HG03039 (cell line): Measurements from ENCODE around the gene CYP17A1.
"Not testable (repeated sequence)": the region's sequence is repeated elsewhere in the genome, so short reads cannot be mapped to it uniquely, and the experiment has no call there.

Experiments used
- ATAC-seq: cut with Tn5 transposase; IDR thresholded peaks from one replicate; pipeline ENCODE4 v1.9.1; 2021; ENCODE audit warnings: mild to moderate bottlenecking, moderate library complexity; ENCODE audit not compliant: unreplicated experiment

CYP17A1 gene, protein sequence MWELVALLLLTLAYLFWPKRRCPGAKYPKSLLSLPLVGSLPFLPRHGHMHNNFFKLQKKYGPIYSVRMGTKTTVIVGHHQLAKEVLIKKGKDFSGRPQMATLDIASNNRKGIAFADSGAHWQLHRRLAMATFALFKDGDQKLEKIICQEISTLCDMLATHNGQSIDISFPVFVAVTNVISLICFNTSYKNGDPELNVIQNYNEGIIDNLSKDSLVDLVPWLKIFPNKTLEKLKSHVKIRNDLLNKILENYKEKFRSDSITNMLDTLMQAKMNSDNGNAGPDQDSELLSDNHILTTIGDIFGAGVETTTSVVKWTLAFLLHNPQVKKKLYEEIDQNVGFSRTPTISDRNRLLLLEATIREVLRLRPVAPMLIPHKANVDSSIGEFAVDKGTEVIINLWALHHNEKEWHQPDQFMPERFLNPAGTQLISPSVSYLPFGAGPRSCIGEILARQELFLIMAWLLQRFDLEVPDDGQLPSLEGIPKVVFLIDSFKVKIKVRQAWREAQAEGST

DNA sequence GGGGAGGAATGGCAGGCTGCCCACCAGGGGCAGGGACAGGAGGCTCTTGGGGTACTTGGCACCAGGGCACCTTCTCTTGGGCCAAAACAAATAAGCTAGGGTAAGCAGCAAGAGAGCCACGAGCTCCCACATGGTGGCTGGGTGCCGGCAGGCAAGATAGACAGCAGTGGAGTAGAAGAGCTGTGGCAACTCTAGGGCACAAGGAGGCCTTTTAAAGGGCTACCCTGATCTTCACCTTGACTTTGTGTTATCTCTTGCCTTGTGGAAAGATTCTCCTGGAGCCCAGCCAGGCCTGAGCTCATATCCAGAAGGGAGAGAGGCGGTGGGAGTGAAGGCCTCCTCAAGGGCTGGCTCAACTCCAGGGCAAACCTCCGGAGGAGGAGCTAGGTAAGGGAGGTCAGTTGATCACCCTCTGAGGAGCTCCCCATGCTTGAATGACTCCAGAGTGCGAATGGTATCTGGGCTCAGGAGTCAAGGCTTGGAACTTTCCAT is at the start of gene CYP17A1:
Gene CYP17A1, minus strand, starts transcription at position 184 of the 492 bp plus-strand sequence. Its CDS starts 52 bp downstream, at position 132.
- ATAC-seq, result no peak

DNA sequence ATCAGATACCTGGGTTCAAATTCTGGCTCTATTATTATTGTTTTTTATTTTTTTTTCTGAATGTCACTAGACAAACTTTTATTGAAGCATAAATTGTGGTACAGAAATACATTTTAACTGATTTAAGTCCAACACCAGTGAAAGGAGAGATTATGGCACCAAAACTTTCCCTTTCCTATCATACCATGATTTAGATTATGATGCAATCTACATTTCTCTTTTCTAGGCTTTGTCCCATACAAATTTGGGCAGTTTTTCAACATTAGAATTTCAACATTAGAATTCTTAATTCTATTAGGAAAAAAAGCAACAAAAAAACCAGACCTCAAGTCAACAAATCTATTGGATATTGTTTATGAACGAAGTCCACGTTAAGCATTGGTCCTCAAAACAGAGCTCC is 43.0 kb upstream of the CYP17A1 start:
- no peak for ATAC-seq

DNA sequence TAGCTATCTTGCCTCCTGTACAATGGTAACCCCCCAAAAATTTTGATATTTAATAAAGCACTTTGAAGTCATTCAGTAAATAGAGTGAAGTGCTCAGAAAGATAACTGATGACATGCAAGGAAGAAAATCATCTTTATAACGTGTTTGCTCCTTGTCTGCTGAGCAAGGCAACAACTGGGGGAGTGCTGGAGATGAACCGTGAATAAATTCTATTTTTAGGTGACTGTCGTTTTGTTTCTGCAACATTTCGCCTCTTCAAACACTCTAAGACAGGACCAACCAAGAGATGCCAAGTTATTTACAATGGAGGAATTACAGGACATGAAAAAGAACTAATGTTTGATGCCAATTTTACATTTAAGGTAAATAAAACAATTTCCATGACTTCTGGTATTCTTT is 41.4 kb upstream of the CYP17A1 start:
- no peak for ATAC-seq

DNA sequence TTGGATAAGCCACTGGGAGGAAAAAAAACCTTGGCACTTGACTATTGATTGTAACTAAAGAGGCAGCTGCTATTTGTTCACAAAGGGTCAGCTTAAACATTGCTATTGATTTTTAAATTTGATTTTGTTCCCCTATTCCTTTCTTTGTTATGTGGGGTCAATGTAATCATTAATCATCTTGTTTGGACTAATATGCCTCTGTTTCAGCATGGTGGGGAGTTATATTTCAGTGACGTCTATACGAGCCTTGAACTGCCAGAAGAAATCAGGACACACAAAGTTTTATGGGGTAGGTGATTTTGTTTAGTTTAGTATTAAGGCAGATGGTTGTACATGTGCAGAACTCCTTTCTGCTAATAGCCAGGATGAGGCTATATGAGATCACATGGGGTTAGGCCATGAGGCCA is 39.5 kb upstream of the CYP17A1 start:
- ATAC-seq, result no peak

DNA sequence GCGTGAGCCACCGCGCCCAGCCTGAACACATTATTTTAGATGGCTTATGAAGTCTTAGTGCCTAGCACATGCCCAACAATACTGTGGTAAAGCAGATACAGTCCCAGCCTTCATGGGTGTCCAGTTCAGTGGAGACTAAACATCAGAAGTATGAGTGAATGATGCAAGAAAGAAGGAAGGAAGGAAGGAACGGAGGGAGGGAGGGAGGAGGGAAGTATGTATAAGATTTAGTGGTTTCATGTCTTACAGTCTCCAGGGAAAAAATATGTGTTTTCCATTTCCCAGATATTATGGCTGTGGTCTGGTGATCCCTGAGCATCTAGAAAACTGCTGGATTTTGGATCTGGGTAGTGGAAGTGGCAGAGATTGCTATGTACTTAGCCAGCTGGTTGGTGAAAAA is 35.0 kb upstream of the CYP17A1 start:
- ATAC-seq, result no peak

DNA sequence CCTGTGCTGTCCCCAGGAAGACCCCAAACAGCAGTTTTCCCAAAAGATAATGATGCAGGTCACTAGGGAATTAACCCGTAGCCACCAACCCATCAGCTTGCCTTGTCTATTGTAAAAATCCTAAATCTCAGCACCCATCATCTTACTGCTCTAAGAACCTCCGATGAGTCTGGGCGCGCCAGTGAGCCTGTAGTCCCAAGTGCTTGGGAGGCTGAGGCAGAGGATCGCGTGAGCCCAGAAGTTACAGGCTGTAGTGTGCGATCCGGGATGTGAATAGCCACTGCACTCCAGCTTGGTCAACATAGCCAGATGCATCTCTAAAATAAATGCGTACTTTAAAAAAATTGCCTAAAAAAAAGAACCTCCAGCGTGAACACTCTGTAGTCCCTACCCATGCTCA is 33.0 kb upstream of the CYP17A1 start:
- no peak for ATAC-seq

DNA sequence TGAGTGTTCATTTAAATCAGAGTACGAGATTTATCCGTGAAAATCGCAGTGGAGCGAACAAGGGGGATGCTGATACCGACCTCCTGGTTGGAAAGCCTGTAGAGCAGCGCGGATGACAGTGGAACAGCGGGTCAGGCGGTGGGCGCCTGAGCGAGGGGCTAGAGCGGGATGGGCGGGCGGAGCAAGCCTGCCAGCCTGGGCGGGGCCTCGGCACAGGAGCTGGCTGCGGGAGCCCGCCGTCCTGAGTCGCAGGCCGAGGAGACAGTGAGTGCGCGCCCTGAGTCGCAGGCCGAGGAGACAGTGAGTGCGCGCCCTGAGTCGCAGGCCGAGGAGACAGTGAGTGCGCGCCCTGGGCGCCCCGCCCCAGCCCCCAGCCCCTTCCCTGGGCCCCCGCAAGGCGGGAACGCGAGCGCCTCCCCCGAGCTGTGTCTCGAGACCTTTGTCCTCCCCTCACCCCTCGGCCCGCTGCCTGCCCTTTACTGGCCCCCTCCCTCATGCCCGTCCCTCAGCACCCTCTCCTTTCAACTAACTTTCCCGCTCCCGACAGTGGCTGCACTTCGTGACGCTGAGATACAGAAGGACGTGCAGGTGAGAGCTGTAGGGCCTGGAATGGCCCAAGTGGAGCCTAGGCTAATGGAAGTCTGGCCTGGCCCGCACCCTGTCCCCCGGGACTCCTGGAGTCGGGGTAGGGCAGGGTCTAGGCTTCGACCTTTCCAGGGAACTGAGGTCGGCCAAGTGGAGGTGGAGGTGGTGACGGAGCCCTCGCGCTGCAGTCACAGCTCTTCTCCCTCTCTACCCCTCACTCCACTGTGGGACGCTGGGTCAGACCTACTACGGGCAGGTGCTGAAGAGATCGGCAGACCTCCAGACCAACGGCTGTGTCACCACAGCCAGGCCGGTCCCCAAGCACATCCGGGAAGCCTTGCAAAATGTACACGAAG is 32.3 kb upstream of the CYP17A1 start, which contains the start of gene AS3MT:
Gene AS3MT, plus strand, starts transcription at position 213 of the 941 bp plus-strand sequence. Its CDS starts 123 bp downstream, at position 336.
- ATAC-seq, result no peak

DNA sequence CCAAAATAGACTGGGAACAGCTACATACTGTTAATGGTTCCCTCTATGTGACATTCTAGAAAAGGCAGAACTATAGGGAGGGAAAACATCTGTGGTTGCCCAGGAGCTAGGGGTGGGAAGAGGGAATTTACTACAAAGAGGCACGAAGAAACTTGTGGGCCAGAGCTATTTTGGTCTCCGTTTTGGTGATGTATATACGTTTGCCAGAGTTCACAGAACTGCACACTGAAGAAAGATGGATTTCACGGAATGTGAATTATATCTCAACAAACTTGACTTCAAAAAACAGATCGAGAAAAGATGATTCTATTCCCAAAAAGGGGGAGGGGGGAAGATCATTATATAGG is 31.7 kb upstream of the CYP17A1 start:
- ATAC-seq, result no peak

DNA sequence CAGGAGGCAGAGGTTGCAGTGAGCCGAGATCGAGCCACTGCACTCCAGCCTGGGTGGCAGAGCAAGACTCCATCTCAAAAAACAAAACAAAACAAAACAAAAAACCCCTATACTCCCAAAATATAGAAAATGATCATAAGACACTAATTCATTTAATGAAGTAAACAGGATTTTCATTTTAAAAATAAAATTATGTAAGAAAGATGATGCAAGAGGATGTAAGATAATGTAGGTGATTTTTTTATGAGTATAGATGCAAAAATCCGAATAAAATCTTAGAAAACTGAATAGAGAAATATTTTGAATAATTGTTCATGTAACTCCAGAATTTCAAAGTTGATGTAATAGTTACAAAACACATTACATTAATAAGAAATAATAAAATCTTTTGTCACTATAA is 28.4 kb upstream of the CYP17A1 start:
- no peak for ATAC-seq

DNA sequence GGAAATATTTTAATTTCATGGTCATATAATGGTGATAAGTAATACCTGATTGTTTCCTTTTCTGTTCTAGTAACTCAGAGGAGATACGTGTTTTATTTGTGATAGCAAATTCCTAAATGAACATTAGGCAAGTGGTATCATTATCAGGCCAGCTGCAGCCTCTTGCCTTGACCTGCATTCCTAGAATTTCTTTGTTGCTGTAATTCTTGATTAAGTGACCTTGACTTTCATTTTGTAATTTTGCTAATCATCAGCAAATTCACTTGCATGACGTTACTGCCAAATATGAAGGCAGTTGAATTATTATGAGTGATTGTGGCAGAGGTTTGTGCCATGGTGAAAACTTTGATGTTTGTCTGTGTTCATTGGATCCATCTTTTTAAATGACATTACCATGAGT is 26.4 kb upstream of the CYP17A1 start:
- ATAC-seq, result no peak

DNA sequence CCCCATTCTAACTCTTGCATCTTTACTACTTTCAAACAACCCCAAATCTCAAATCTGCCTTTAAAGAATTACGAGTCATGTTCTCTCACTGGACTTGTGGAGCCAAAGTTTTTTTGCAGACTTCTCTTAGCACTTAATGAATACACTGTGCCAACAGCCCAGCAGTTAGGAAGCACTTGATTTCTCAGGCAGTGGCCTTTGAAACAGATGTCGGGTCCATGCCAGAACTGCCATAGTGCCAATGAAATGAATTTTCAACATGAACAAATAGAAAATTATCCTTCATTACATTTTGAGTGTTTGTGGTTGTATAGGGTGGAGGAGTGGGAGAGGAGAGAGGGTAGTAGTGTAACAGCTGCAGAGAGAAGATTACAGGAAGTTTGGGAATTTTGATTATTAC is 22.7 kb upstream of the CYP17A1 start:
- no peak for ATAC-seq

DNA sequence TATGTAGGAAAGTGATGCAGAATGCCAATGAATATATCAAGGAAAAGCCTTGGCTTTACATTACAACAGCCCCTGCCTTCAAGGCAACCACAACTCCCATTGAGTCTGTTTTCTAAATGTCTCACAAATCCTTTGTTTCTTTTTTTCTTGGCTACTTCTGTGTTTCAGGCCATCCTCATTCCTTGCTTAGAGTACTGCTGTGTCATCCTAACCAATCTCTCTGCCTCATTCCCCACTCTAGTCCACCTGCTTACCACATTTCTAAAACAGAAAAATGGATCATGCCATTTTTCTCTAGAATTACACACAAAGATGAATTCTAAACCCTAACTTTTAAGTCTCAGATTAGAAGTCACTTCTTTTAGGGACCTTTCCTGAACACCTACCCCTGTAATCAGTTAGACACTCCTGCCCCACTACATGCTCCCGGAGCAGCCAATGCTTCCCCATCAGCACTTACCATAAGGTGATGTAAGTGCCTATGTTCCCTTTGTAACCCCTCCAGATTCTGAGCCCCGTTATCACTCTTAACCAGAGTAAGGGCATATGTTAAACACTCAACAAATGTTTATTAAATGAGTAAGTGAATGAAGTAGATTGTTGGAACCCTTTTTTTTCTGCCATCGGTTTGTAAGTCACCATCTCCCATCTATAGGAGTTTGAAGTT is 19.7 kb upstream of the CYP17A1 start:
- ATAC-seq, result no peak

DNA sequence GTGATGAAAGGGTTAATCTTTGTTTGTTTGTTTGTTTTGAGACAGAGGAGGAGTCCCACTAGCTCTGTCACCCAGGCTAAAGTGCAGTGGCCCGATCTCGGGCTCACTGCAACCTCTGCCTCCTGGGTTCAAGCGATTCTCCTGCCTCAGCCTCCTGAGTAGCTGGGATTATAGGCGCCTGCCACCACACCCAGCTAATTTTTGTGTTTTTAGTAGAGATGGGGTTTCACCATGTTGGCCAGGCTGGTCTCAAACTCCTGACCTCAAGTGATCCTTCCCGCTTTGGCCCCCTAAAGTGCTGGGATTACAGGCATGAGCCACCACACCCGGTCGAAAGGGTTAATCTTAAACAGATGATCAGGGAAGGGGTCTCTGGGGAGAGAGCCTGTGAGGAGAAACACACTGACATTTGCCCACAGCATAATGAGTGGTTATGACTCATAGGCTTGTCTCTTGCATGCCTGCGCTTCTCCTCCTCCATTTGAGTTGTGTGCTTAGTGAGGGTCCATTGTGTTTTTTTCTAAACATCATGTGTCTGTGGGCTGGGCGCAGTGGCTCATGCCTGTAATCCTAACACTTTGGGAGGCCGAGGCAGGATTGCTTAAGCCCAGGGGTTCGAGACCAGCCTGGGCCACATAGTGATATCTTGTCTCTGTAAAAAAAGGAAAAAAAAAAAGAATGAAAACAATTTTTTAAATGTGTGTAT is 18.7 kb upstream of the CYP17A1 start:
- ATAC-seq, result not testable (repeated sequence)

DNA sequence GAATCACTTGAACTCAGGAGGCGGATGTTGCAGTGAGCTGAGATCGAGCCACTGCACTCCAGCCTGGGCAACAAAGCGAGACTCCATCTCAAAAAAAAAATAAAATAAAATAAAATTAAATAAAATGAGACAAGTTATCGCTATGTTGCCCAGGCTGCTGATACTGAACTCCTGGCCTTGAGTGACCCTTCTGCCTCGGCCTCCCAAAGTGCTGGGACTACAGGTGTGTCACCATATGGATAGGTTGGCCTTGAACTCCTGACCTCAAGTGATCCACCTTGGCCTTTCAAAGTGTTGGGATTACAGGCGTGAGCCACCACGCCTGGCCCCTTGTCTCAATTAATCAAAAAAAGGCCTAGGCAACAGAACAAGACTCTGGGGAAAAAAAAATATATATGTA is 16.0 kb upstream of the CYP17A1 start:
- not testable (repeated sequence) for ATAC-seq

DNA sequence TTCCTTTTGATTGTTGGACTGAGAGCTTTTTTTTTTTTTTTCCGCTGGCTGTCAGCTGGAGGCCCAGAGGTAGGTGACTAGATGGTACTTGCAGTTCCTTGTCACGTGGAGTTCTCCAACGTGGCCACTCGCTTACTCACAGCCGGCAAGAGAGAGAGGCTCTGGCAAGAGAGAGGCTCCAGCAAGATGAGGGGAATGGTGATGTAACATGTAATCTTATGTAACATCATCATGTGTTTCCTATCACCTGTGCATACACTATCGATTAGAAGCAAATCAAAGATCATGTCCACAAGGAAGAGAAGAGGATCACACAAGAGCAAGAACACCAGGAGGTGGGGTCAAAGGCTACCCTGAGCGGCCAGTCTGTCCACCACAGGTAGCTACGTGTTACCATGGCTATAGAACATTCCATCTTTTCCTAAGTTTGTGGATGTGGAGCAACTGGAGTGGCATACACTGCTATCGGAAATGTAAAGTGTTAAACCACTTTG is 12.9 kb upstream of the CYP17A1 start:
- ATAC-seq, result no peak

DNA sequence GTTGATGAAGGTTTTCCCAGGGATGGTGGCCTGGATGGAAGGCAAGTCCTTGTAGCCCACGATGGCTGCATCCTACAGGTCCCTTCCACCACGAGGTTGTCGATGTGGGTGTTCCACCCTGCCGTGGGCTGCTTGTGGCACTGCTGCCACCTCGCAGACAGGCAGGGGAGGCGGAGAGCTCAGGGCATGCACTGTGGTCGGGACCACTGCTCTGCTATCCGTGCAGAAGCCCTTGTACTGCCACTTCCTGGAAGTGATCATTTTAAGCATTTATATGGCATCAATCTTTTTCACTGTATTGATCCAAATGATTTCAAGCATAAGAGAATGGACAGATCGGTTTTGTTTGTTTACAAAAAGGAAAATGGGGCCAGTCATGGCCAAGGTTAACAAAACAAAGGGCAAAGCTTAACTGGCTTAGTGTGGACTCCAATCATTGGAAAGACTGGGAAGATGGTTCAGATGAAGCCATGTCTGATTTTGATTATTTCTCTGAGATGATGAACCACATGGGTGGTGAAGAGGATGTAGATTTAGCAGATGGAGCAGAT is 8.2 kb upstream of the CYP17A1 start:
- ATAC-seq, result no peak

DNA sequence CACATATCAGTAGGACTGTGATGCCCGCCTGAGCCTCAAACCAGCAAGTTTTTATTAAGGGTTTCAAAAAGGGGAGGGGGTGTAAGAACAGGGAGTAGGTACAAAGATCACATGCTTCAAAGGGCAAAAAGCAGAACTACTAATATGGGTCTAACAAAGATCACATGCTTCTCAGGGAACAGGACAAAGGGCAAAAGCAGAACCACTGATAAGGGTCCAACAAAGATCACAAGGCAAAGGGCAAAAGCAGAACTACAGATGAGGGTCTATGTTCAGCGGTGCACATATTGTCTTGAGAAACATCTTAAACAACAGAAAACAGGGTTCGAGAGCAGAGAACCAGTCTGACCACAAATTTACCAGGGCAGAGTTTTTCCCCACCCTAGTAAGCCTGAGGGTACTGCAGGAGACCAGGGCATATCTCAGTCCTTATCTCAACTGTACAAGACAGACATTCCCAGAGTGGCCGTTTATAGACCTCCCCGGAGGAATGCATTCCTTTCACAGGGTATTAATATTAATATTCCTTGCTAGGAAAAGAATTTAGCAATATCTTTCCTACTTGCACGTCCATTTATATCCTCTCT is 7.1 kb upstream of the CYP17A1 start:
- ATAC-seq, result not testable (repeated sequence)

DNA sequence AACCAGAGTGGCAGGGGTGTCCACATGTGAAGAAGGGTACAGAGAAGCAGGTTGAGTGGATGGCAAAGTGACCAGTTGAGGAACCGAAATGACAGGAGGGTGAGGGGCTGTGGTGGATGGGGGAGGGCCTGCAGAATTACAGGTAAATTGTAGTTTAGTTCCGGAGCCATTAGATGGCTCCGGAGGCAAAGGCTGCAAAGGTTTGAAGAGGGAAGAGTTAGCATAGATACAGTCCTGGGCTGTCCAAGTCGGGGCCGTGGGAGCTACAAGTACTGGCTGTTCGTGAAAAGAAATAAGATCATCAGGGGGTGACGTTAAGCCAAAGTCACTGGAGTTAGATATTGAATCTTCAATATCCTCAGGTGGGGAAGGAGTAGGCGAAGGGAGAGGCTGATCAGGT is 5.9 kb upstream of the CYP17A1 start:
- not testable (repeated sequence) for ATAC-seq

DNA sequence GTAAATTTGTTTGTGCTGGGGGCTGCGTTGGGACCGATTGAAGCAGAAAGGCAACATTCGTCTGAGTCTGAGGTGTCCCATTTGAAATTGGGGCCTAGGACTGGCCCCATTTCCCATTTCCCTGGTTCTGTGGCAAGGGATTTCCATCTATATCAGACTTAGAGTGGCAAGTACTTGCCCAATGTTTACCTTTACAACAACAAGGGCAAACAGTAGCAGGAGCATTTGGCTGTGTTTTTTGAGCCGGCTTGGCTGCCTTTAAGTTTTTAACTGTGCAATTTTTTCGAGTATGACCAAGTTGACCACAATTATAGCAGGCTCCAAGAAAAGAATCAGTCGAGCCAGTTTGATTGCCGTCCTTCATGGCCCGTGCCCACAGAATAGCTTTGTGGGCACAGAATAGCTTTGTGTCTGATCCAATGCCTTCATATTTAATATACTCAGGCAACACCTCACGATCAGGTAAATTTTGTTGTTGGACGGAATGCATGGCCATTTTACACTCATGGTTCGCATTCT is 4.7 kb upstream of the CYP17A1 start:
- ATAC-seq, result no peak
